Measurements from ENCODE around the gene CXCR1.
A peak's percentile ranks its signal among the peaks of the same experiment; 100 is the strongest.

The CXCR1 gene

DNA sequence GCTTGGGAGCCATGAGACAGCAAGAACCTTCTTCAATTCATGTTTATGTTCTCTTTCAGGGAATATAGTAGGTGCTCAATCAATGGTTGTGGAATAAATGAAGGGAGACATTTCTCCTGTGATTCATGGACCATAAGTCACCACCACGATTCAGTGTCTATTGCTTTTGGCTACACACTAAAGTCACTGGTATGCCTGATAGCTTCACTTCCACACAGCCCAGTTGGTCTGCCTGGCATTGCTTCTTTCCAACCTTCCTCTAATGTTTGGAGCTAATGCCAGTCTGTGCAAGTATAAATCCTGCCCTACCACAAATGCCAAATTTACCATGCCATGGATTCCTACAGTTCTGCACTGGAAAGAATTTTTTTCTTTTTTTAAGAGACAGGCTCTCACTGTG, 1.3 kb upstream of the CXCR1 start:
- H3K9ac ChIP-seq (ENCODE audit: low read depth, low read length, poor library complexity), result no peak overlapping the region
- peaks cover 0 to 14% (median under 1%) of the 10 kb centered on the region in 3 experiments for H3K27me3 ChIP-seq (ENCODE audit: control insufficient read depth in 3 of 3, insufficient read depth in 3 of 3, low read depth in 1 of 3, low read length in 3 of 3)
- no peak overlapping the region for H2BK15ac ChIP-seq (ENCODE audit: low read length)
- H4K91ac ChIP-seq (ENCODE audit: low read depth, low read length, poor library complexity), result no peak overlapping the region
- H3K23ac ChIP-seq (ENCODE audit: low read depth, low read length, poor library complexity), result no peak overlapping the region
- H3K9me3 ChIP-seq (replicated peaks in 1 of 2; ENCODE audit: control insufficient read depth in 2 of 2, insufficient read depth in 1 of 2, low read depth in 1 of 2, low read length in 2 of 2), result no peaks in the 10 kb centered on the region
- H3K36me3 ChIP-seq (replicated peaks in 1 of 2; ENCODE audit: control insufficient read depth in 2 of 2, insufficient read depth in 2 of 2, low read length in 2 of 2), result no peaks in the 10 kb centered on the region
- H3K4me1 ChIP-seq (ENCODE audit: control insufficient read depth in 2 of 2, insufficient read depth in 1 of 2, low read depth in 1 of 2, low read length in 2 of 2), result no peaks in the 10 kb centered on the region
- H3K14ac ChIP-seq (ENCODE audit: low read length), result no peak overlapping the region
- H3K27ac ChIP-seq (replicated peaks; ENCODE audit: low read length), result no peak overlapping the region
- H3K18ac ChIP-seq (ENCODE audit: low read length), result no peak overlapping the region
- no peak overlapping the region for H3K4ac ChIP-seq (ENCODE audit: low read length)
- no peak overlapping the region for H2AFZ ChIP-seq (ENCODE audit: low read length)
- WGBS, 2 donors (ENCODE audit: extremely low coverage in 2 of 2, insufficient read length in 2 of 2, insufficient replicate concordance in 1 of 2), result no CpG with 5 or more reads among the region's 1 CpG
- no peak overlapping the region for H2BK120ac ChIP-seq (ENCODE audit: low read depth, low read length)
- no peak overlapping the region for H2AK5ac ChIP-seq (ENCODE audit: low read depth, low read length)
- no peak overlapping the region for H3K4me2 ChIP-seq (ENCODE audit: insufficient read depth, low read length, poor library complexity, severe bottlenecking)
- no peak overlapping the region for H3K4me3 ChIP-seq (ENCODE audit: low read length in 2 of 2)
- DNase-seq (ENCODE audit: low spot score), result no peak
- H2BK5ac ChIP-seq (ENCODE audit: low read length), result no peak overlapping the region
- no peaks in the 10 kb centered on the region for H3K79me1 ChIP-seq (ENCODE audit: low read depth, low read length)
- H4K8ac ChIP-seq (ENCODE audit: low read depth, low read length), result no peak overlapping the region
- H2BK12ac ChIP-seq (ENCODE audit: low read length), result no peak overlapping the region

DNA sequence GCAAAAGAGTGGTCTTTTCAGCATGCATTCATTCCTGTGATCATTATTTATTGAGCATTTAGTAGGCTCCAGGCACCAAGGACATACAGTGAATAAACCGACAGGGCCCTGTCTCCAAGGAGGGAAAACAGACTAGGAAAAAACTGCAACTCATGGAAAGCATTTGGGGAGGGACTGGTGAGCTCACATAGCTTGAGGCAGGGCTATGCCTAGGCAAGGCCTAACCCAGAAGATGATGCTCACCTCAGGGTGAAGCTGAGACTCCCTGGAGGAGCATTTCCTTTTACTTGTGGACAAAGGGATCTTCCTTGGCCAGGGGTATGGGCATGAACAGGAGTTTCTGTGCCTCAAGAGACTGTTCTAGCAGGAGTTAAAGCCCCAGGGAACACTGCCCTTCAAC, 3.9 kb downstream of the CXCR1 start:
- Histone ChIP-seq H3K9me3 (replicated peaks in 1 of 2; ENCODE audit: control insufficient read depth in 2 of 2, insufficient read depth in 1 of 2, low read depth in 1 of 2, low read length in 2 of 2) (no peaks in the 10 kb centered on the region), H3K23ac (ENCODE audit: low read depth, low read length, poor library complexity) (no peak overlapping the region), H2BK5ac (ENCODE audit: low read length) (peak overlapping the region; percentile 72), H3K14ac (ENCODE audit: low read length) (no peak overlapping the region), H2BK12ac (ENCODE audit: low read length) (no peak overlapping the region), H3K36me3 (replicated peaks in 1 of 2; ENCODE audit: control insufficient read depth in 2 of 2, insufficient read depth in 2 of 2, low read length in 2 of 2) (no peaks in the 10 kb centered on the region), H3K18ac (ENCODE audit: low read length) (no peak overlapping the region), H3K4me2 (ENCODE audit: insufficient read depth, low read length, poor library complexity, severe bottlenecking) (no peak overlapping the region), H3K27me3 (ENCODE audit: control insufficient read depth in 3 of 3, insufficient read depth in 3 of 3, low read depth in 1 of 3, low read length in 3 of 3) (peaks cover 0 to 24% (median 0%) of the 10 kb centered on the region in 3 experiments), H3K79me1 (ENCODE audit: low read depth, low read length) (no peaks in the 10 kb centered on the region), H4K91ac (ENCODE audit: low read depth, low read length, poor library complexity) (no peak overlapping the region), H3K27ac (replicated peaks; ENCODE audit: low read length) (no peak overlapping the region), H2BK15ac (ENCODE audit: low read length) (no peak overlapping the region), H2AK5ac (ENCODE audit: low read depth, low read length) (no peak overlapping the region), H4K8ac (ENCODE audit: low read depth, low read length) (no peak overlapping the region), H2BK120ac (ENCODE audit: low read depth, low read length) (no peak overlapping the region), H2AFZ (ENCODE audit: low read length) (no peak overlapping the region), H3K4me3 (ENCODE audit: low read length in 2 of 2) (no peak overlapping the region), H3K4me1 (ENCODE audit: control insufficient read depth in 2 of 2, insufficient read depth in 1 of 2, low read depth in 1 of 2, low read length in 2 of 2) (no peaks in the 10 kb centered on the region), H3K9ac (ENCODE audit: low read depth, low read length, poor library complexity) (no peak overlapping the region), H3K4ac (ENCODE audit: low read length) (no peak overlapping the region)
- no peak for DNase-seq (ENCODE audit: low spot score)
- no CpG with 5 or more reads among the region's 1 CpG for WGBS, 2 donors (ENCODE audit: extremely low coverage in 2 of 2, insufficient read length in 2 of 2, insufficient replicate concordance in 1 of 2)

DNA sequence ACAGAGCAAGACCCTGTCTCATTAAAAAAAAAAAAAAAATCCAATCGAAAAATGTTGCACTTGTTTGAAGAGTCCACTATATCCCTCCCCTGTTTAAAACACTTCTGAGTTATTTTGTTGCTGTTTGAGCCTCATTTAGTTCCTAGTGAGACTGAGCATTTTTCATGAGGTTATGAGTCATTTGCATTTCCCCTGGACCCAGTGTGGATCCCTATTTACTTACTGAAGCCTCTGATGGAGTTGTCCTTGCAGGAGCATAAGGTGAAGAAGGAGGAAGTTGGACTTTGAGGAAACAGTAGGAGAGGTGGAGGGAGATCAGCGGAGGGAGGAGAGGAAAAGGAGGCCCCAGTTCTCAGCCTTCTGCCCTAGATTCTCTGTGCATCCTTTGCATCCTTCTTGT, 5.1 kb downstream of the CXCR1 start:
- no peak for DNase-seq (ENCODE audit: low spot score)
- Histone ChIP-seq H2AFZ (ENCODE audit: low read length) (no peak overlapping the region), H3K4me3 (ENCODE audit: low read length in 2 of 2) (no peak overlapping the region), H3K4ac (ENCODE audit: low read length) (no peak overlapping the region), H4K91ac (ENCODE audit: low read depth, low read length, poor library complexity) (no peak overlapping the region), H3K4me1 (ENCODE audit: control insufficient read depth in 2 of 2, insufficient read depth in 1 of 2, low read depth in 1 of 2, low read length in 2 of 2) (no peaks in the 10 kb centered on the region), H3K23ac (ENCODE audit: low read depth, low read length, poor library complexity) (no peak overlapping the region), H2BK15ac (ENCODE audit: low read length) (no peak overlapping the region), H3K14ac (ENCODE audit: low read length) (no peak overlapping the region), H3K18ac (ENCODE audit: low read length) (no peak overlapping the region), H2AK5ac (ENCODE audit: low read depth, low read length) (no peak overlapping the region), H2BK12ac (ENCODE audit: low read length) (no peak overlapping the region), H2BK120ac (ENCODE audit: low read depth, low read length) (no peak overlapping the region), H2BK5ac (ENCODE audit: low read length) (no peak overlapping the region), H3K27ac (replicated peaks; ENCODE audit: low read length) (no peak overlapping the region), H4K8ac (ENCODE audit: low read depth, low read length) (no peak overlapping the region), H3K9ac (ENCODE audit: low read depth, low read length, poor library complexity) (no peak overlapping the region), H3K4me2 (ENCODE audit: insufficient read depth, low read length, poor library complexity, severe bottlenecking) (no peak overlapping the region), H3K27me3 (ENCODE audit: control insufficient read depth in 3 of 3, insufficient read depth in 3 of 3, low read depth in 1 of 3, low read length in 3 of 3) (peaks cover 0 to 24% (median 0%) of the 10 kb centered on the region in 3 experiments), H3K79me1 (ENCODE audit: low read depth, low read length) (no peaks in the 10 kb centered on the region), H3K9me3 (replicated peaks in 1 of 2; ENCODE audit: control insufficient read depth in 2 of 2, insufficient read depth in 1 of 2, low read depth in 1 of 2, low read length in 2 of 2) (no peaks in the 10 kb centered on the region), H3K36me3 (replicated peaks in 1 of 2; ENCODE audit: control insufficient read depth in 2 of 2, insufficient read depth in 2 of 2, low read length in 2 of 2) (no peaks in the 10 kb centered on the region)
- WGBS, 2 donors (ENCODE audit: extremely low coverage in 2 of 2, insufficient read length in 2 of 2, insufficient replicate concordance in 1 of 2), result no CpG with 5 or more reads among the region's 2 CpGs

DNA sequence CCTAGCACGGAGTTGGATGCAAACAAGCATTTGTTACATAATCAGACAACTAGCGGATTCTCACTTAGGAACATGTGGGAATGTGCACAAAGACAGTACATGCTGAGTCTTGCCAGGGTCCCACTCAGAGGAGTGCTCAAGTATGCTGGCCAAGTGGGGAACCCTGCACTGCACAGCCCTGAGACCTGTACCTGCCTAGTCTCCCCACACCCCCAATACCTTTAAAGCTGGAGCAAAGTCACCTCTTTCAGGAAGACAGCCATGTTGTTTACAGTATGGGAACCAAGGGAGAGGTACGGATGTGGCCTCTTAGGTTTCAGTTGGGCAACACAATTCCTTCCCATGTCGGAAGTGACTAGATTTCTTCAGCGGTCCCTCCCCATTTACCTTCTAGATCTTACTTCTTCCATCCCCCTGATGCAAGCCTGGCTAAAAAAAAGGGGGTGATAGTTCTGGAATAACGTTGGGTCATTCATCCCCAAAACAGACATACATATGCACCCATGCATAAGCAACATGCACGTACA, 10.7 kb downstream of the CXCR1 start:
- Histone ChIP-seq H3K36me3 (replicated peaks in 1 of 2; ENCODE audit: control insufficient read depth in 2 of 2, insufficient read depth in 2 of 2, low read length in 2 of 2) (no peaks in the 10 kb centered on the region), H3K9me3 (replicated peaks in 1 of 2; ENCODE audit: control insufficient read depth in 2 of 2, insufficient read depth in 1 of 2, low read depth in 1 of 2, low read length in 2 of 2) (no peaks in the 10 kb centered on the region), H2AFZ (ENCODE audit: low read length) (no peak overlapping the region), H2AK5ac (ENCODE audit: low read depth, low read length) (no peak overlapping the region), H2BK15ac (ENCODE audit: low read length) (no peak overlapping the region), H3K27me3 (ENCODE audit: control insufficient read depth in 3 of 3, insufficient read depth in 3 of 3, low read depth in 1 of 3, low read length in 3 of 3) (peaks cover 0 to 28% (median 0%) of the 10 kb centered on the region in 3 experiments), H3K4ac (ENCODE audit: low read length) (no peak overlapping the region), H4K91ac (ENCODE audit: low read depth, low read length, poor library complexity) (no peak overlapping the region), H2BK5ac (ENCODE audit: low read length) (no peak overlapping the region), H3K4me1 (ENCODE audit: control insufficient read depth in 2 of 2, insufficient read depth in 1 of 2, low read depth in 1 of 2, low read length in 2 of 2) (no peaks in the 10 kb centered on the region), H3K18ac (ENCODE audit: low read length) (no peak overlapping the region), H3K79me1 (ENCODE audit: low read depth, low read length) (no peaks in the 10 kb centered on the region), H3K14ac (ENCODE audit: low read length) (no peak overlapping the region), H3K23ac (ENCODE audit: low read depth, low read length, poor library complexity) (no peak overlapping the region), H2BK12ac (ENCODE audit: low read length) (no peak overlapping the region), H3K4me3 (ENCODE audit: low read length in 2 of 2) (no peak overlapping the region), H3K9ac (ENCODE audit: low read depth, low read length, poor library complexity) (no peak overlapping the region), H4K8ac (ENCODE audit: low read depth, low read length) (no peak overlapping the region), H2BK120ac (ENCODE audit: low read depth, low read length) (no peak overlapping the region), H3K27ac (replicated peaks; ENCODE audit: low read length) (no peak overlapping the region), H3K4me2 (ENCODE audit: insufficient read depth, low read length, poor library complexity, severe bottlenecking) (no peak overlapping the region)
- WGBS, 2 donors (ENCODE audit: extremely low coverage in 2 of 2, insufficient read length in 2 of 2, insufficient replicate concordance in 1 of 2), result no CpG with 5 or more reads among the region's 7 CpGs
- DNase-seq (ENCODE audit: low spot score), result no peak
